ENCODE results near the gene NEDD4L.

DNA sequence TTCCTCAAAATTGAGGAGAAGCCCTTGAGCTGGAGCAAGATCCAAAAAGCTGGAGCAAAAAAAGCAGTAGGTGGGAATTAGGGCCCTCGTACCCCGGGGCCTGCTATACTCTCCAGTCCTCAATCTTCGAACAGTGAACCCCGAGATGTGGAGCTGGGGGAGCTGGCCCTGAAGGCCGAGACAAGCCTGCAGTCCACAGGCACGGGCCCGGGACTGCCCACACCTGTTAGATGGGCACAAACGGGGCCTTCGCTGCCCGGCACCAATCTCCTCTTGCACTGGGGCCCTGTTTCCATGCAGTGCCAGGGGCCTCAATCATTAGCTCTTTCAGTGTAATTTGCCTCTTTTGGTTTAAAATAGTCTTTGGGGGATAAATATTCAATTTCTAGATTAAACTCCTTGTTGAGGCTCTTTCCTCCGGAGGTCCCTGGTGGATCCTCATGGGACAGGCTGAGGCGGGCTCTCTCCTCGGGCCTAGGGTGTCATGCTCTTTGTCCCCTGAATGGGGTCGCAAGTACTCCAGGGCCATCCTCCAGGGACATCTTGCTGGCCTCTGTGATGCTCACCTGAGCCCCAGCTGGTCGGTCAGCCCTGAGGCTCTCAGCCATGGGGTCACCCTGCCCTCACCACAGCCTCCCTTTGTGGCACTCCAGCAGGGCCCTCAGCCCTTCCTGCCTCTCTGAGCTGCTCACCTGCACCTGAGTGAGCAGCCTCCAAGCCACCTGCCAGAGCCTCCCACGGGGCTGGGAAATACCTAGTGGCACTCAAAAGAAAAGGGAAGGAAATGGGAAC lies 361.3 kb downstream of the NEDD4L start:
- no peak for TF ChIP-seq EZH2 (IDR thresholded peaks at IDR 0.05; ENCODE audit: low read depth, unreplicated experiment)
- TF ChIP-seq, protein P1, sequence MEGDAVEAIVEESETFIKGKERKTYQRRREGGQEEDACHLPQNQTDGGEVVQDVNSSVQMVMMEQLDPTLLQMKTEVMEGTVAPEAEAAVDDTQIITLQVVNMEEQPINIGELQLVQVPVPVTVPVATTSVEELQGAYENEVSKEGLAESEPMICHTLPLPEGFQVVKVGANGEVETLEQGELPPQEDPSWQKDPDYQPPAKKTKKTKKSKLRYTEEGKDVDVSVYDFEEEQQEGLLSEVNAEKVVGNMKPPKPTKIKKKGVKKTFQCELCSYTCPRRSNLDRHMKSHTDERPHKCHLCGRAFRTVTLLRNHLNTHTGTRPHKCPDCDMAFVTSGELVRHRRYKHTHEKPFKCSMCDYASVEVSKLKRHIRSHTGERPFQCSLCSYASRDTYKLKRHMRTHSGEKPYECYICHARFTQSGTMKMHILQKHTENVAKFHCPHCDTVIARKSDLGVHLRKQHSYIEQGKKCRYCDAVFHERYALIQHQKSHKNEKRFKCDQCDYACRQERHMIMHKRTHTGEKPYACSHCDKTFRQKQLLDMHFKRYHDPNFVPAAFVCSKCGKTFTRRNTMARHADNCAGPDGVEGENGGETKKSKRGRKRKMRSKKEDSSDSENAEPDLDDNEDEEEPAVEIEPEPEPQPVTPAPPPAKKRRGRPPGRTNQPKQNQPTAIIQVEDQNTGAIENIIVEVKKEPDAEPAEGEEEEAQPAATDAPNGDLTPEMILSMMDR (conservative IDR thresholded peaks at IDR 0.05; ENCODE audit: low read depth in 2 of 2): no peak
- TF ChIP-seq, protein P2, sequence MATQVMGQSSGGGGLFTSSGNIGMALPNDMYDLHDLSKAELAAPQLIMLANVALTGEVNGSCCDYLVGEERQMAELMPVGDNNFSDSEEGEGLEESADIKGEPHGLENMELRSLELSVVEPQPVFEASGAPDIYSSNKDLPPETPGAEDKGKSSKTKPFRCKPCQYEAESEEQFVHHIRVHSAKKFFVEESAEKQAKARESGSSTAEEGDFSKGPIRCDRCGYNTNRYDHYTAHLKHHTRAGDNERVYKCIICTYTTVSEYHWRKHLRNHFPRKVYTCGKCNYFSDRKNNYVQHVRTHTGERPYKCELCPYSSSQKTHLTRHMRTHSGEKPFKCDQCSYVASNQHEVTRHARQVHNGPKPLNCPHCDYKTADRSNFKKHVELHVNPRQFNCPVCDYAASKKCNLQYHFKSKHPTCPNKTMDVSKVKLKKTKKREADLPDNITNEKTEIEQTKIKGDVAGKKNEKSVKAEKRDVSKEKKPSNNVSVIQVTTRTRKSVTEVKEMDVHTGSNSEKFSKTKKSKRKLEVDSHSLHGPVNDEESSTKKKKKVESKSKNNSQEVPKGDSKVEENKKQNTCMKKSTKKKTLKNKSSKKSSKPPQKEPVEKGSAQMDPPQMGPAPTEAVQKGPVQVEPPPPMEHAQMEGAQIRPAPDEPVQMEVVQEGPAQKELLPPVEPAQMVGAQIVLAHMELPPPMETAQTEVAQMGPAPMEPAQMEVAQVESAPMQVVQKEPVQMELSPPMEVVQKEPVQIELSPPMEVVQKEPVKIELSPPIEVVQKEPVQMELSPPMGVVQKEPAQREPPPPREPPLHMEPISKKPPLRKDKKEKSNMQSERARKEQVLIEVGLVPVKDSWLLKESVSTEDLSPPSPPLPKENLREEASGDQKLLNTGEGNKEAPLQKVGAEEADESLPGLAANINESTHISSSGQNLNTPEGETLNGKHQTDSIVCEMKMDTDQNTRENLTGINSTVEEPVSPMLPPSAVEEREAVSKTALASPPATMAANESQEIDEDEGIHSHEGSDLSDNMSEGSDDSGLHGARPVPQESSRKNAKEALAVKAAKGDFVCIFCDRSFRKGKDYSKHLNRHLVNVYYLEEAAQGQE (IDR thresholded peaks at IDR 0.05; ENCODE audit: unreplicated experiment): no peak
- TF ChIP-seq, protein P3, sequence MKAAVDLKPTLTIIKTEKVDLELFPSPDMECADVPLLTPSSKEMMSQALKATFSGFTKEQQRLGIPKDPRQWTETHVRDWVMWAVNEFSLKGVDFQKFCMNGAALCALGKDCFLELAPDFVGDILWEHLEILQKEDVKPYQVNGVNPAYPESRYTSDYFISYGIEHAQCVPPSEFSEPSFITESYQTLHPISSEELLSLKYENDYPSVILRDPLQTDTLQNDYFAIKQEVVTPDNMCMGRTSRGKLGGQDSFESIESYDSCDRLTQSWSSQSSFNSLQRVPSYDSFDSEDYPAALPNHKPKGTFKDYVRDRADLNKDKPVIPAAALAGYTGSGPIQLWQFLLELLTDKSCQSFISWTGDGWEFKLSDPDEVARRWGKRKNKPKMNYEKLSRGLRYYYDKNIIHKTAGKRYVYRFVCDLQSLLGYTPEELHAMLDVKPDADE (IDR thresholded peaks at IDR 0.05): no peak
- no peak for TF ChIP-seq ZNF331 (CRISPR knock-in tag; IDR thresholded peaks at IDR 0.05; ENCODE audit: low read depth)
- no peak for TF ChIP-seq EZH2phosphoT487 (IDR thresholded peaks at IDR 0.05; ENCODE audit: unreplicated experiment)
